ENCODE measurements around the gene CD58.

CD58 gene

GRCh38 chr1:116508085-116508983 lies 62.5 kb downstream of the CD58 start:
- no peak for DNase-seq

- no peak for DNase-seq
Observed at GRCh38 chr1:116507631-116508030, 63.2 kb downstream of the CD58 start.

GRCh38 chr1:116506132-116507004 lies 64.5 kb downstream of the CD58 start:
- no peak for DNase-seq

- DNase-seq = peak; percentile 24 to 64 (median 52)
Observed at GRCh38 chr1:116504308-116505156, 66.3 kb downstream of the CD58 start.

- DNase-seq = no peak
Observed at GRCh38 chr1:116503546-116504307, 67.1 kb downstream of the CD58 start.

GRCh38 chr1:116502671-116503314 lies 68.0 kb downstream of the CD58 start:
- DNase-seq = no peak

GRCh38 chr1:116501870-116502244 lies 69.0 kb downstream of the CD58 start:
- no peak for DNase-seq

GRCh38 chr1:116501125-116501869 lies 69.5 kb downstream of the CD58 start:
- no peak for DNase-seq

- DNase-seq = peak in 1 of 4 experiments; percentile 3
Observed at GRCh38 chr1:116498789-116499628, 71.8 kb downstream of the CD58 start.

GRCh38 chr1:116497656-116498055 lies 73.2 kb downstream of the CD58 start:
- DNase-seq = no peak

GRCh38 chr1:116496898-116497297 lies 73.9 kb downstream of the CD58 start:
- no peak for DNase-seq

GRCh38 chr1:116496380-116496779 lies 74.4 kb downstream of the CD58 start:
- DNase-seq = no peak

- DNase-seq = no peak
Observed at GRCh38 chr1:116495535-116495934, 75.3 kb downstream of the CD58 start.

GRCh38 chr1:116494745-116495144 lies 76.1 kb downstream of the CD58 start:
- no peak for DNase-seq

- no peak for DNase-seq
Observed at GRCh38 chr1:116494353-116494692, 76.5 kb downstream of the CD58 start.

GRCh38 chr1:116493484-116494352 lies 77.1 kb downstream of the CD58 start:
- no peak for DNase-seq

GRCh38 chr1:116493036-116493435 lies 77.8 kb downstream of the CD58 start:
- DNase-seq = no peak

GRCh38 chr1:116492358-116492811 lies 78.4 kb downstream of the CD58 start:
- DNase-seq = no peak
